Measurements from ENCODE around the gene CLIP4. TPM values are rescaled to one million over a fixed set of nuclear protein-coding genes. Genes with fewer than 3 reads are reported as not detected.

Gene CLIP4
- total RNA-seq, 1 experiment from 2014 or later: 1.2 TPM

- no peaks in the 10 kb centered on the region for H3K9me3 ChIP-seq
- no peaks in the 10 kb centered on the region for H3K9me3 Mint-ChIP-seq (ENCODE audit: unreplicated experiment)
- H3K4me3 Mint-ChIP-seq (ENCODE audit: unreplicated experiment): peak overlapping the region; percentile 3
- intact Hi-C loops (cut with micrococcal nuclease; ENCODE audit: unreplicated experiment): no loop called here
- peaks cover 7% of the 10 kb centered on the region for H3K4me1 Mint-ChIP-seq (ENCODE audit: low read depth, unreplicated experiment)
- BruUV-seq (replicated peaks): no TSS peak
- H3K4me1 ChIP-seq: no peaks in the 10 kb centered on the region
- H3K27me3 ChIP-seq (replicated peaks; ENCODE audit: control insufficient read depth, insufficient read depth, low read length): no peaks in the 10 kb centered on the region; the same call in none of the 2 replicates
- ChIA-PET POLR2A (no interaction called here), CTCF (no interaction called here)
- H3K4me3 ChIP-seq (ENCODE audit: low read depth, low read length): no peak overlapping the region
- no peaks in the 10 kb centered on the region for H3K36me3 Mint-ChIP-seq (ENCODE audit: insufficient read depth, unreplicated experiment)
- no peaks in the 10 kb centered on the region for H3K36me3 ChIP-seq (ENCODE audit: control insufficient read depth, insufficient read depth, low read length)
- peak in 1 of 2 experiments; percentile 47 for DNase-seq
- peaks cover 26% of the 10 kb centered on the region for H3K27me3 Mint-ChIP-seq (ENCODE audit: insufficient read depth, unreplicated experiment)
- TF ChIP-seq CTCF (IDR thresholded peaks at IDR 0.05; ENCODE audit: insufficient read depth in 1 of 2, low read depth in 1 of 2, low read length in 1 of 2, severe bottlenecking in 1 of 2, unreplicated experiment in 1 of 2): no peak
- H3K27ac Mint-ChIP-seq (ENCODE audit: unreplicated experiment): no peak overlapping the region
Measured at GRCh38 chr2:29233428-29233827, 118.2 kb downstream of the CLIP4 start.

GRCh38 chr2:29235411-29235810 is 120.2 kb downstream of the CLIP4 start:
- Mint-ChIP-seq H3K27me3 (ENCODE audit: insufficient read depth, unreplicated experiment) (peaks cover 23% of the 10 kb centered on the region), H3K36me3 (ENCODE audit: insufficient read depth, unreplicated experiment) (no peaks in the 10 kb centered on the region), H3K27ac (ENCODE audit: unreplicated experiment) (no peak overlapping the region), H3K9me3 (ENCODE audit: unreplicated experiment) (no peaks in the 10 kb centered on the region), H3K4me1 (ENCODE audit: low read depth, unreplicated experiment) (peaks cover 7% of the 10 kb centered on the region), H3K4me3 (ENCODE audit: unreplicated experiment) (no peak overlapping the region)
- ChIA-PET POLR2A (no interaction called here), CTCF (no interaction called here)
- Histone ChIP-seq H3K9me3 (no peaks in the 10 kb centered on the region), H3K4me3 (ENCODE audit: low read depth, low read length) (no peak overlapping the region), H3K36me3 (ENCODE audit: control insufficient read depth, insufficient read depth, low read length) (no peaks in the 10 kb centered on the region), H3K4me1 (no peaks in the 10 kb centered on the region), H3K27me3 (replicated peaks; ENCODE audit: control insufficient read depth, insufficient read depth, low read length) (no peaks in the 10 kb centered on the region; the same call in none of the 2 replicates)
- DNase-seq: no peak
- intact Hi-C loops (cut with micrococcal nuclease; ENCODE audit: unreplicated experiment): no loop called here
- BruUV-seq (replicated peaks): no TSS peak
- no peak for TF ChIP-seq CTCF (IDR thresholded peaks at IDR 0.05; ENCODE audit: insufficient read depth in 1 of 2, low read depth in 1 of 2, low read length in 1 of 2, severe bottlenecking in 1 of 2, unreplicated experiment in 1 of 2)

GRCh38 chr2:29236074-29236473 is 120.9 kb downstream of the CLIP4 start:
- Histone ChIP-seq H3K9me3 (no peaks in the 10 kb centered on the region), H3K36me3 (ENCODE audit: control insufficient read depth, insufficient read depth, low read length) (no peaks in the 10 kb centered on the region), H3K27me3 (replicated peaks; ENCODE audit: control insufficient read depth, insufficient read depth, low read length) (no peaks in the 10 kb centered on the region; the same call in none of the 2 replicates), H3K4me3 (ENCODE audit: low read depth, low read length) (no peak overlapping the region), H3K4me1 (no peaks in the 10 kb centered on the region)
- Mint-ChIP-seq H3K4me1 (ENCODE audit: low read depth, unreplicated experiment) (peaks cover 7% of the 10 kb centered on the region), H3K27me3 (ENCODE audit: insufficient read depth, unreplicated experiment) (peaks cover 27% of the 10 kb centered on the region), H3K27ac (ENCODE audit: unreplicated experiment) (no peak overlapping the region), H3K36me3 (ENCODE audit: insufficient read depth, unreplicated experiment) (no peaks in the 10 kb centered on the region), H3K4me3 (ENCODE audit: unreplicated experiment) (no peak overlapping the region), H3K9me3 (ENCODE audit: unreplicated experiment) (no peaks in the 10 kb centered on the region)
- no TSS peak for BruUV-seq (replicated peaks)
- no peak for DNase-seq
- TF ChIP-seq CTCF (IDR thresholded peaks at IDR 0.05; ENCODE audit: insufficient read depth in 1 of 2, low read depth in 1 of 2, low read length in 1 of 2, severe bottlenecking in 1 of 2, unreplicated experiment in 1 of 2): no peak
- intact Hi-C loops (cut with micrococcal nuclease; ENCODE audit: unreplicated experiment): no loop called here
- POLR2A ChIA-PET: no interaction called here
- CTCF ChIA-PET: no interaction called here

All from Caco-2 (cell line).